ENCODE results near the gene SGPL1. TPM values are rescaled to one million over a fixed set of nuclear protein-coding genes. Genes with fewer than 3 reads are reported as not detected.

SGPL1 gene
- total and polyA plus RNA-seq, 10 of the 15 experiments (the other 5 are each of a cell fraction or from before 2014, with no cell fraction given) = 4.9 to 20.7 (median 10.6) TPM

DNA sequence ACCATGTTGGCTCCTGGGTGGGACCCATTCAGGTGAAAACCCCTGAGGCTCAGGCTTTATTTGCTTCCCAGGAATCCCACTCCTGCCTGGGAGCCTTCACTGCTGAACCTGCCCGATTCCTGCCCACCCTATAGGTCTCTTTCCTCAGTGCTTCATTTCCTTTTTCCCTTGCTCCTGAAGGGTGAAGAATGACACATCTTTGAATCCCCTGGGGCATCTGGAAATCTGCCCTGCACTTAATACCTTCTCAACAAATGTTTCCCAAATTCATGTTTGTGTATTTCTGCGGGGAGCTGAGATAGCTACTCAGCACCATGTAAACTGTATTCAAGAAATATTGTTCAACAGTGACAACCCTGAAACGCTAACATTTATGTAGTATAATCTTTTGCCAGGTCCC, 82.9 kb downstream of the SGPL1 start (continued):
- TF ChIP-seq MYC (IDR thresholded peaks at IDR 0.05; ENCODE audit: insufficient read depth, insufficient read length, insufficient replicate concordance, low read length, severe bottlenecking) = no peak
- no peak for TF ChIP-seq EZH2 (IDR thresholded peaks at IDR 0.05; ENCODE audit: borderline replicate concordance, control insufficient read depth, low read depth, low read length)
- no peak for TF ChIP-seq TCF7 (IDR thresholded peaks at IDR 0.05; ENCODE audit: borderline replicate concordance)
- TF ChIP-seq, protein P1, sequence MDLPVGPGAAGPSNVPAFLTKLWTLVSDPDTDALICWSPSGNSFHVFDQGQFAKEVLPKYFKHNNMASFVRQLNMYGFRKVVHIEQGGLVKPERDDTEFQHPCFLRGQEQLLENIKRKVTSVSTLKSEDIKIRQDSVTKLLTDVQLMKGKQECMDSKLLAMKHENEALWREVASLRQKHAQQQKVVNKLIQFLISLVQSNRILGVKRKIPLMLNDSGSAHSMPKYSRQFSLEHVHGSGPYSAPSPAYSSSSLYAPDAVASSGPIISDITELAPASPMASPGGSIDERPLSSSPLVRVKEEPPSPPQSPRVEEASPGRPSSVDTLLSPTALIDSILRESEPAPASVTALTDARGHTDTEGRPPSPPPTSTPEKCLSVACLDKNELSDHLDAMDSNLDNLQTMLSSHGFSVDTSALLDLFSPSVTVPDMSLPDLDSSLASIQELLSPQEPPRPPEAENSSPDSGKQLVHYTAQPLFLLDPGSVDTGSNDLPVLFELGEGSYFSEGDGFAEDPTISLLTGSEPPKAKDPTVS (IDR thresholded peaks at IDR 0.05; ENCODE audit: low read depth, low read length) = no peak

DNA sequence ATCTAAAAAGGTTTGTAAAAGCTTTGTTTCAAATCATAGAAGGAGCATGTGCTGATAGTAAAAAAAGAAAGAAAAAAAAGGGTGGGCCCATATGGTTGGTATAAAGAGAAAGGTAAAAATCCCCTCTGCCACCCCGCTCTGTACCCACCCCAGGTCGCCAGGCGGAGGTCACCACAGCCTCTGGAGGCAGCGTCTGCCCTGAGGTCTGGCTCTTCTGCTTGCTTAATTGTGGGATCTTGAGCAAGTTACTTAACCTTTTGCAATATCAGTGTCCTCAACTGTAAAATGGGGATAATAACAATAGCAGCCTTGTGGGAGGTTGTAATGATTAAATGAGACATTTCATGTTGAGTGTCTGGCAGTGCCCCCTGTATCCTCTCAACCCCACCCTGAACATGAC, 83.3 kb downstream of the SGPL1 start:
- H3K27ac ChIP-seq (ENCODE audit: control insufficient read depth, insufficient read depth) = no peak overlapping the region
- no peak for ATAC-seq
- H3K4me3 ChIP-seq = no peak overlapping the region
- ChIA-PET SMC1A (ENCODE audit: uncharacterized antibody, unreplicated experiment) (interaction anchor here (1.1 kb wide), 1 partner anchor 27 kb away, joined by 3 read pairs; no protein-coding TSS in a partner anchor), POLR2A (no interaction called here), RAD21 (ENCODE audit: unreplicated experiment) (no interaction called here), CTCF (no interaction called here)
- H3K4me2 ChIP-seq (ENCODE audit: control insufficient read depth, insufficient read depth) = no peak overlapping the region
- H3K36me3 ChIP-seq (ENCODE audit: control insufficient read depth in 2 of 2, insufficient read depth in 2 of 2, low read length in 1 of 2) = no peaks in the 10 kb centered on the region
- H4K20me1 ChIP-seq (ENCODE audit: control insufficient read depth, insufficient read depth) = no peaks in the 10 kb centered on the region
- WGBS (ENCODE audit: insufficient coverage, insufficient replicate concordance, low lambda C conversion rate, missing lambda C conversion rate) = 32% methylated on average over 4 of the region's 4 CpGs
- H3K9ac ChIP-seq (ENCODE audit: control insufficient read depth, insufficient read depth, low read length) = no peak overlapping the region
- TF ChIP-seq ATF3 (IDR thresholded peaks at IDR 0.05; ENCODE audit: borderline replicate concordance, extremely low read depth, low read depth, low read length) (no peak), ZNF207 (IDR thresholded peaks at IDR 0.05; ENCODE audit: borderline replicate concordance) (no peak), ZNF274 (IDR thresholded peaks at IDR 0.05; ENCODE audit: insufficient read depth, insufficient read length) (no peak), LARP7 (IDR thresholded peaks at IDR 0.05) (no peak), TCF12 (IDR thresholded peaks at IDR 0.05; ENCODE audit: low read depth, low read length) (no peak)
- TF ChIP-seq, protein P2, sequence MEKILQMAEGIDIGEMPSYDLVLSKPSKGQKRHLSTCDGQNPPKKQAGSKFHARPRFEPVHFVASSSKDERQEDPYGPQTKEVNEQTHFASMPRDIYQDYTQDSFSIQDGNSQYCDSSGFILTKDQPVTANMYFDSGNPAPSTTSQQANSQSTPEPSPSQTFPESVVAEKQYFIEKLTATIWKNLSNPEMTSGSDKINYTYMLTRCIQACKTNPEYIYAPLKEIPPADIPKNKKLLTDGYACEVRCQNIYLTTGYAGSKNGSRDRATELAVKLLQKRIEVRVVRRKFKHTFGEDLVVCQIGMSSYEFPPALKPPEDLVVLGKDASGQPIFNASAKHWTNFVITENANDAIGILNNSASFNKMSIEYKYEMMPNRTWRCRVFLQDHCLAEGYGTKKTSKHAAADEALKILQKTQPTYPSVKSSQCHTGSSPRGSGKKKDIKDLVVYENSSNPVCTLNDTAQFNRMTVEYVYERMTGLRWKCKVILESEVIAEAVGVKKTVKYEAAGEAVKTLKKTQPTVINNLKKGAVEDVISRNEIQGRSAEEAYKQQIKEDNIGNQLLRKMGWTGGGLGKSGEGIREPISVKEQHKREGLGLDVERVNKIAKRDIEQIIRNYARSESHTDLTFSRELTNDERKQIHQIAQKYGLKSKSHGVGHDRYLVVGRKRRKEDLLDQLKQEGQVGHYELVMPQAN (conservative IDR thresholded peaks at IDR 0.05) = no peak
- TF ChIP-seq, protein P3, sequence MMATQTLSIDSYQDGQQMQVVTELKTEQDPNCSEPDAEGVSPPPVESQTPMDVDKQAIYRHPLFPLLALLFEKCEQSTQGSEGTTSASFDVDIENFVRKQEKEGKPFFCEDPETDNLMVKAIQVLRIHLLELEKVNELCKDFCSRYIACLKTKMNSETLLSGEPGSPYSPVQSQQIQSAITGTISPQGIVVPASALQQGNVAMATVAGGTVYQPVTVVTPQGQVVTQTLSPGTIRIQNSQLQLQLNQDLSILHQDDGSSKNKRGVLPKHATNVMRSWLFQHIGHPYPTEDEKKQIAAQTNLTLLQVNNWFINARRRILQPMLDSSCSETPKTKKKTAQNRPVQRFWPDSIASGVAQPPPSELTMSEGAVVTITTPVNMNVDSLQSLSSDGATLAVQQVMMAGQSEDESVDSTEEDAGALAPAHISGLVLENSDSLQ (IDR thresholded peaks at IDR 0.05) = no peak
- no peak for FAIRE-seq
- no TSS peak for BruUV-seq (replicated peaks)
- in situ Hi-C loops (cut with MboI) (no loop called here), intact Hi-C loops (cut with micrococcal nuclease; ENCODE audit: unreplicated experiment) (no loop called here)
- H3K4me1 ChIP-seq (ENCODE audit: control insufficient read depth, insufficient read depth, low read length) = no peaks in the 10 kb centered on the region
- no peaks in the 10 kb centered on the region for H3K9me3 ChIP-seq (replicated peaks; ENCODE audit: control insufficient read depth, insufficient read depth, low read length)
- H2AFZ ChIP-seq (ENCODE audit: control insufficient read depth, low read depth, low read length) = no peak overlapping the region
- no peaks in the 10 kb centered on the region for H3K79me2 ChIP-seq (ENCODE audit: control insufficient read depth, insufficient read depth, low read length)
- no peak for DNase-seq (ENCODE audit: low read depth, low spot score)
- H3K27me3 ChIP-seq (replicated peaks in 1 of 2; ENCODE audit: control insufficient read depth in 2 of 2, insufficient read depth in 2 of 2, low read length in 1 of 2) = 0 out of 4 replicates have a peak, but pooled peaks cover 0 to 2% of the 10 kb centered on the region in 2 experiments

All from GM12878 (cell line).